AML-193 (cell line): ENCODE results near the gene FAM162B.
"Not testable (repeated sequence)": the region's sequence is repeated elsewhere in the genome, so short reads cannot be mapped to it uniquely, and the experiment has no call there.

ENCODE experiments used
- DNase-seq, 2 experiments: peaks; one replicate each; lab custom pipeline; 2025; lab: John Stamatoyannopoulos, UW

The FAM162B gene

GRCh38 chr6:116764961-116765841 lies at the start of gene FAM162B:
Gene FAM162B (minus strand): TSS chr6:116765719. CDS start chr6:116765576, 143 bp downstream.
- DNase-seq: no peak

- no peak for DNase-seq
These were observed 46.6 kb upstream of the FAM162B start for GRCh38 chr6:116812051-116812650.

- DNase-seq: no peak
These were observed 36.5 kb upstream of the FAM162B start for GRCh38 chr6:116801971-116802370.

GRCh38 chr6:116799945-116800344 lies 34.4 kb upstream of the FAM162B start:
- DNase-seq: no peak

- no peak for DNase-seq
These were observed 32.1 kb upstream of the FAM162B start for GRCh38 chr6:116797585-116797984.

GRCh38 chr6:116793224-116793623 lies 27.7 kb upstream of the FAM162B start:
- DNase-seq: no peak

- DNase-seq: no peak
These were observed 18.3 kb upstream of the FAM162B start for GRCh38 chr6:116783852-116784251.

GRCh38 chr6:116779573-116780164 lies 14.2 kb upstream of the FAM162B start:
- peak; percentile 64 to 74 for DNase-seq

- no peak for DNase-seq
These were observed 8.4 kb upstream of the FAM162B start for GRCh38 chr6:116773886-116774285.

GRCh38 chr6:116772450-116772849 lies 6.9 kb upstream of the FAM162B start:
- DNase-seq: no peak

GRCh38 chr6:116767715-116768114 lies 2.2 kb upstream of the FAM162B start:
- no peak for DNase-seq

- no peak for DNase-seq
These were observed 1.1 kb upstream of the FAM162B start for GRCh38 chr6:116766506-116767176.

- DNase-seq: no peak
These were observed 924 bp downstream of the FAM162B start for GRCh38 chr6:116764629-116764960.

- DNase-seq: no peak
These were observed 1.5 kb downstream of the FAM162B start for GRCh38 chr6:116763906-116764628.

GRCh38 chr6:116763048-116763447 lies 2.5 kb downstream of the FAM162B start:
- no peak for DNase-seq

- no peak for DNase-seq
These were observed 3.3 kb downstream of the FAM162B start for GRCh38 chr6:116762235-116762634.

- no peak for DNase-seq
These were observed 3.7 kb downstream of the FAM162B start for GRCh38 chr6:116761779-116762178.

GRCh38 chr6:116745176-116745575 lies 20.3 kb downstream of the FAM162B start:
- no peak for DNase-seq

- no peak for DNase-seq
These were observed 23.9 kb downstream of the FAM162B start for GRCh38 chr6:116741571-116741970.

GRCh38 chr6:116740486-116740885 lies 25.0 kb downstream of the FAM162B start:
- not testable (repeated sequence) for DNase-seq

GRCh38 chr6:116737004-116737403 lies 28.5 kb downstream of the FAM162B start:
- DNase-seq: no peak

GRCh38 chr6:116730513-116730912 lies 35.0 kb downstream of the FAM162B start:
- no peak for DNase-seq
